ENCODE measurements around the gene SNX21.
"Not testable (repeated sequence)": the region's sequence is repeated elsewhere in the genome, so short reads cannot be mapped to it uniquely, and the experiment has no call there.

Gene SNX21

GRCh38 chr20:45867819-45868176 lies 34.2 kb downstream of the SNX21 start:
- Histone ChIP-seq H3K27me3 (ENCODE audit: insufficient read depth, low read length, poor library complexity) (no peaks in the 10 kb centered on the region), H3K36me3 (ENCODE audit: insufficient read depth, low read length) (no peaks in the 10 kb centered on the region), H4K20me1 (ENCODE audit: insufficient read depth, low read length) (no peaks in the 10 kb centered on the region), H2AFZ (ENCODE audit: low read depth, low read length) (no peak overlapping the region), H3K27ac (ENCODE audit: low read length) (no peak overlapping the region), H3K4me3 (ENCODE audit: low read depth in 1 of 2, low read length in 2 of 2) (no peak overlapping the region), H3K79me2 (ENCODE audit: insufficient read depth, low read length) (no peaks in the 10 kb centered on the region), H3K4me2 (ENCODE audit: insufficient read depth, low read length) (no peak overlapping the region), H3K4me1 (ENCODE audit: insufficient read depth, low read length) (no peaks in the 10 kb centered on the region), H3K9me3 (ENCODE audit: insufficient read depth, low read length, severe bottlenecking) (no peaks in the 10 kb centered on the region), H3K9ac (ENCODE audit: low read depth, low read length) (no peak overlapping the region)
- TF ChIP-seq CTCF (IDR thresholded peaks at IDR 0.05; ENCODE audit: borderline replicate concordance, extremely low read depth, low read length, poor library complexity, severe bottlenecking) (no peak), EZH2 (IDR thresholded peaks at IDR 0.05; ENCODE audit: borderline replicate concordance, low read depth, low read length, severe bottlenecking) (no peak)
- DNase-seq (no peak), ATAC-seq (ENCODE audit: insufficient read depth, low read depth) (no peak)

- Histone ChIP-seq H3K27me3 (ENCODE audit: insufficient read depth, low read length, poor library complexity) (no peaks in the 10 kb centered on the region), H4K20me1 (ENCODE audit: insufficient read depth, low read length) (no peaks in the 10 kb centered on the region; the same call in 1 of the 2 replicates), H2AFZ (ENCODE audit: low read depth, low read length) (no peak overlapping the region), H3K36me3 (ENCODE audit: insufficient read depth, low read length) (peaks cover 9% of the 10 kb centered on the region), H3K4me2 (ENCODE audit: insufficient read depth, low read length) (no peak overlapping the region), H3K27ac (ENCODE audit: low read length) (no peak overlapping the region), H3K4me1 (ENCODE audit: insufficient read depth, low read length) (no peaks in the 10 kb centered on the region), H3K79me2 (ENCODE audit: insufficient read depth, low read length) (no peaks in the 10 kb centered on the region), H3K9me3 (ENCODE audit: insufficient read depth, low read length, severe bottlenecking) (no peaks in the 10 kb centered on the region), H3K9ac (ENCODE audit: low read depth, low read length) (no peak overlapping the region), H3K4me3 (ENCODE audit: low read depth in 1 of 2, low read length in 2 of 2) (no peak overlapping the region)
- no peak for ATAC-seq (ENCODE audit: insufficient read depth, low read depth)
- TF ChIP-seq EZH2 (IDR thresholded peaks at IDR 0.05; ENCODE audit: borderline replicate concordance, low read depth, low read length, severe bottlenecking) (no peak), CTCF (IDR thresholded peaks at IDR 0.05; ENCODE audit: borderline replicate concordance, extremely low read depth, low read length, poor library complexity, severe bottlenecking) (no peak)
- no peak for DNase-seq
Measured at GRCh38 chr20:45872626-45873025, 39.0 kb downstream of the SNX21 start.

GRCh38 chr20:45873409-45874103 lies 40.0 kb downstream of the SNX21 start:
- no peak overlapping the region for H2AFZ ChIP-seq (ENCODE audit: low read depth, low read length)
- no peaks in the 10 kb centered on the region for H3K79me2 ChIP-seq (ENCODE audit: insufficient read depth, low read length)
- no peak for TF ChIP-seq CTCF (IDR thresholded peaks at IDR 0.05; ENCODE audit: borderline replicate concordance, extremely low read depth, low read length, poor library complexity, severe bottlenecking)
- TF ChIP-seq EZH2 (IDR thresholded peaks at IDR 0.05; ENCODE audit: borderline replicate concordance, low read depth, low read length, severe bottlenecking): no peak
- H3K36me3 ChIP-seq (ENCODE audit: insufficient read depth, low read length): peaks cover 18% of the 10 kb centered on the region
- no peak overlapping the region for H3K4me3 ChIP-seq (ENCODE audit: low read depth in 1 of 2, low read length in 2 of 2)
- no peaks in the 10 kb centered on the region for H3K4me1 ChIP-seq (ENCODE audit: insufficient read depth, low read length)
- ATAC-seq (ENCODE audit: insufficient read depth, low read depth): no peak
- no peak overlapping the region for H3K4me2 ChIP-seq (ENCODE audit: insufficient read depth, low read length)
- H3K9ac ChIP-seq (ENCODE audit: low read depth, low read length): no peak overlapping the region
- no peak overlapping the region for H3K27ac ChIP-seq (ENCODE audit: low read length)
- DNase-seq: no peak
- no peaks in the 10 kb centered on the region for H3K27me3 ChIP-seq (ENCODE audit: insufficient read depth, low read length, poor library complexity)
- no peaks in the 10 kb centered on the region for H3K9me3 ChIP-seq (ENCODE audit: insufficient read depth, low read length, severe bottlenecking)
- H4K20me1 ChIP-seq (ENCODE audit: insufficient read depth, low read length): no peaks in the 10 kb centered on the region; the same call in 1 of the 2 replicates

- H3K9ac ChIP-seq (ENCODE audit: low read depth, low read length); H3K4me3 ChIP-seq (ENCODE audit: low read depth in 1 of 2, low read length in 2 of 2); H3K79me2 ChIP-seq (ENCODE audit: insufficient read depth, low read length); ATAC-seq (ENCODE audit: insufficient read depth, low read depth); H3K27me3 ChIP-seq (ENCODE audit: insufficient read depth, low read length, poor library complexity); DNase-seq; H4K20me1 ChIP-seq (ENCODE audit: insufficient read depth, low read length); H3K27ac ChIP-seq (ENCODE audit: low read length); H3K9me3 ChIP-seq (ENCODE audit: insufficient read depth, low read length, severe bottlenecking); H2AFZ ChIP-seq (ENCODE audit: low read depth, low read length); H3K4me1 ChIP-seq (ENCODE audit: insufficient read depth, low read length); H3K4me2 ChIP-seq (ENCODE audit: insufficient read depth, low read length): not testable (repeated sequence)
- H3K36me3 ChIP-seq (ENCODE audit: insufficient read depth, low read length): peaks cover 20% of the 10 kb centered on the region
Measured at GRCh38 chr20:45874104-45874481, 40.5 kb downstream of the SNX21 start.
